ENCODE results near the gene CUL7.
A peak's percentile ranks its signal among the peaks of the same experiment; 100 is the strongest.

The CUL7 gene

DNA sequence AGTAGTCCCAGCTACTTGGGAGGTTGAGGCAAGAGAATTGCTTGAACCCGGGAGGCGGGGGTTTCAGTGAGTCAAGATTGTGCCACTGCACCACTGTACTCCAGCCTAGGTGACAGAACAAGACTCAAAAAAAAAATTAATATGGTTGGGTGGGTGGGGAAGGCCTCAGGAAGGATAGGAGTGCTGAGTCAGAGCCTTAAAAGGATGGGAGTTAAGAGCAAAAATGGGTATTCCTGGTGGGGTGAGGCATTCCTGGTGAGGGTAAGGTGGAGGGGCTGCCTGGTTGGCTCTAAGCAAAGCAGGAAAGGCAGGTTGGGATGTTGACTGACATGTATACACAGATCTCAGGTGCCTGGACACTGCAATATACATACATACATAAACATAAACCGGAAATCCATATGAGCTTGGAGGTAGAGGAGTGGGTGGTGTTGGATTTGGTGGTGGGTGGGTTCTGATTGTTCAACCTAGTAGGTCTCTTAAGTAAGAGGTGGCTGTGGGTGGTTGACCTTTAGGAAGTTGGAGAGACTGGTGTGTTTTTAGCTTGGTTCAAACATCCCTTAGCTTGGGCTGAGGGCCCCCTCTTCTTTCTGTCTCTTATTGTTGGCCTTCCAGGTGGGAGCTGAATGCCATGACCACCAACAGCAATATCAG lies 33.5 kb downstream of the CUL7 start:
- H3K27ac Mint-ChIP-seq: peak overlapping the region; percentile 81
- no peaks in the 10 kb centered on the region for H3K9me3 Mint-ChIP-seq (ENCODE audit: low read depth)
- H3K4me1 Mint-ChIP-seq (ENCODE audit: low read depth): peaks cover 44% of the 10 kb centered on the region
- H3K4me3 Mint-ChIP-seq: peak overlapping the region; percentile 82
- peaks cover 4% of the 10 kb centered on the region for H3K36me3 Mint-ChIP-seq
- no peaks in the 10 kb centered on the region for H3K27me3 Mint-ChIP-seq

DNA sequence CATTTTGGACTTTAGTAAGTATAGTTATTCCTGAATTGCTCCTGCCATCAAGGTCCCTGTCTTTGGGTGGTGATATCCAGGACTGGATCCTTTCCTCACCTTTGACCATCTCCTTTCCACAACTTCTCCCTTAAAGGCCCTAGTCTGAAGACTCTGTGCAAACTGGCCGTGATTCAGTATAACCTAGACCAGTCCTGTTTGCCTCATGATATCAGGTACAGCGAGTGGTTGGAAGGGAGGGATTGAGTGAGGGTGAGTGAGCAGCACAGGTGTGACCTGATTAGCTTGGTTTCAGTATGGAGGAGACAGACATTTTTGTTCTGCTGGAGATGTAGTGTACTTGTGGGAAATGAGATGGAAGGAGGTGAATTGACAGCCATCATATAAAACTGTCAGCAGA lies 34.5 kb downstream of the CUL7 start:
- H3K27ac Mint-ChIP-seq: peak overlapping the region; percentile 65
- no peaks in the 10 kb centered on the region for H3K27me3 Mint-ChIP-seq
- H3K4me1 Mint-ChIP-seq (ENCODE audit: low read depth): peaks cover 46% of the 10 kb centered on the region
- H3K36me3 Mint-ChIP-seq: peaks cover 4% of the 10 kb centered on the region
- no peaks in the 10 kb centered on the region for H3K9me3 Mint-ChIP-seq (ENCODE audit: low read depth)
- H3K4me3 Mint-ChIP-seq: peak overlapping the region; percentile 8

DNA sequence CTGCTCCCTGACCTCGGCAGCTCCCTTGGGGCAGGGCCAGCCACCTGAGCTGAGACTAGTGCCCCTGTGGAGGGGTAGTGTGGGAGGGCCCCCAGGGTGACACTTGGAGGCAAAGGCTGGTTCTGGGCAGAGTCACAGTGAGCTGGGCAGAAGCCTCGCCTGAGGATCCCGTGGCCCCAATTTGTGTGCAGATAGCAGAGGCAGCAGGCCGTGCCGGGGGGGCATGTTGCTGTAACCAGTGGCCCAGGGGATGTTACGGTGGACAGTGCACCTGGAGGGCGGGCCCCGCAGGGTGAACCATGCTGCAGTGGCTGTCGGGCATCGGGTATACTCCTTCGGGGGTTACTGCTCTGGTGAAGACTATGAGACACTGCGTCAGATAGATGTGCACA lies 36.7 kb downstream of the CUL7 start:
- Mint-ChIP-seq H3K9me3 (ENCODE audit: low read depth) (no peaks in the 10 kb centered on the region), H3K27me3 (no peaks in the 10 kb centered on the region), H3K27ac (peak overlapping the region; percentile 5), H3K4me1 (ENCODE audit: low read depth) (peaks cover 55% of the 10 kb centered on the region), H3K36me3 (peaks cover 4% of the 10 kb centered on the region), H3K4me3 (no peak overlapping the region)

DNA sequence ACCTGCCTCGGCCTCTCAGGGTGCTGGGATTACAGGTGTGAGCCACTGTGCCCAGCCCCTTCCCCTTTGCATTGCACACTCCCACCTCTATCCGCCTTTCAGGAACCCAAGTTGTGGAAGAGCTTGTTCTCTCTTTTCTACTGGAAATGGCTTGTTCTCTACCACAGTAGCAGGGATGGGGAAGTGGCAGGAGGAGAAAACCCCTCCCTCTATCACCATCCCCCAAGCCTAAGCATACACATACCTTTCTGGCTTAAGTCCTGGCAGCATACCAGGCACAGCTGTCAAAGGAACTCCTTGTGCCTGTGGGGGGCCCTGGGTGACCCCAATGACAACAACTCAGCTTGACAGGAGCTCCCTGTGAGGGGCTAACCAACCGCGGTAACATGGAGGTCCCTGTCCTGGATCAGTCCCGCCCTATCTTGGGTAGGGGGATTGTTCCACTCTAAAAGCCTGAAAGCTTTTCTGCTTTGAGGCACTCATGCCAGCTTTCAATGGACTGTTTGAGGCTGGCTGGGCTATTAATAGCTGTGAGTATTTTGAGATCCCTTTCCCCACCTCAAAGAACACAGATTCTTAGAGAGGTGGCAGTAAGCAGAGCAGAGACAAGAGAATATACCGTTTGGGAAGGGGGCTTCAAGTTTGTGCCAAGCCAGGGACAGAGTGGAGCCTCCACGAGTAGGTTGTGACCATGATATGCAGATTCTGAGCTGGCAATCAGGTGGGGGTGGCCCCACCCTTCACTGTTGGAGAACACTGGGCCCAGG lies 37.3 kb downstream of the CUL7 start:
- Mint-ChIP-seq H3K4me3 (peak overlapping the region; percentile 49), H3K4me1 (ENCODE audit: low read depth) (peaks cover 58% of the 10 kb centered on the region), H3K9me3 (ENCODE audit: low read depth) (no peaks in the 10 kb centered on the region), H3K27ac (peak overlapping the region; percentile 50), H3K27me3 (no peaks in the 10 kb centered on the region), H3K36me3 (peaks cover 4% of the 10 kb centered on the region)

DNA sequence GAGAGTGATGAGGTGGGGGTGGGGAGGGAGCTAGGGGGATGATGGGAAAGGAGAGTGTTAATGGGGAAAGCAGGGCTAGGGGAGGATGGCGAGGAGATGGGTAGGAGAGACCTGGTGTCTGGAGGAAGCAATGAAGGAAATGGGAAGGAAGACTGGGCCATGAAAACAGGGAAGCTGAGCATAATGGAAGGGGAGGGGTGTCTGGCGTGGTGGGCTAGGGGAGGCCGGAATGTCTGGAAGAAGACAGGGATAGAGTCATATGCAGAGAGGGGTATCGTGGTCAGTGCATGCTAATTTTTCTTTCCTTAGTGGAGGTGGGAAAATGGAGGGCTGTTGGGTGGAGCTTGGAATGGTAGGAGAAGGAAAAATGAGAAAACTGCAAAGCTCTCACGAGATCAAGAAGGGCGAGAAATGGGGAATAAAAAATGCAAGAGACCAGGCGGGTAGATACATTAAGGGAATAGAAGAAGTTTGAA lies 39.2 kb downstream of the CUL7 start:
- Mint-ChIP-seq H3K36me3 (peaks cover 4% of the 10 kb centered on the region), H3K27me3 (no peaks in the 10 kb centered on the region), H3K27ac (peak overlapping the region; percentile 89), H3K4me1 (ENCODE audit: low read depth) (peaks cover 54% of the 10 kb centered on the region), H3K4me3 (peak overlapping the region; percentile 92), H3K9me3 (ENCODE audit: low read depth) (no peaks in the 10 kb centered on the region)

DNA sequence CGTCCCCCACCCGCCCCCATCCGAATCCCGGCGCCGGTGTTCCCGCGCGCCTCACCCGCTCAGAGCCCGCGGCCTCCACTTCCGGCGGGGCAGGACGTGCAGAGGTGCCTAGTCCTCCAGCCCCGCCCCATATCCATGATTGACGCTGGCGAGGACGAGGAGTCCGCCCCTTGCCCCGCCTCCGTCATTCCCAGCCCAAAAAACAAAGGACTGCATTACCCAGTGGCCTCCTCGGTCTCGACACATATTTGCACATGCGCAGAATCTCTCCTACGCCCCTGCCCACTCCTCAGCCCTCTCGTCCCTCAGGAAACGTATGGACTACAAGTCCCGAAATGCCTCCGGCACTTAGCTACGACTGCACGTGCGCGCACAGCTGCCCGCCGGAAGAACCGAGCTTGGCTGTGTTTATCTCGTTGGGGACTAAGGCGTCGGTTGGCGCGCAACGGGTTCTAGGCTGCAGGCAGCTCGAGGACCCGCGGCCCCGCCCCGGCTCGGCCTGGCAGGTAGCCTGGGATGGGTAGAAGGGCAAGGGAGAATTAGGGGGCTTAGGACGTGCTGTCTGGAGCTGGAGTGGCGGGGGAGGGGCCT lies 39.7 kb downstream of the CUL7 start, which contains the start of the genes KLHDC3 and MEA1:
Gene KLHDC3, plus strand, starts transcription at position 407 of the 591 bp plus-strand sequence. CDS start 2,944 bp downstream, outside the sequence.
Gene MEA1, minus strand, starts transcription at position 104 of the 591 bp plus-strand sequence. CDS start 133 bp downstream, outside the sequence.
- H3K4me1 Mint-ChIP-seq (ENCODE audit: low read depth): peaks cover 51% of the 10 kb centered on the region
- H3K36me3 Mint-ChIP-seq: peaks cover under 1% of the 10 kb centered on the region

DNA sequence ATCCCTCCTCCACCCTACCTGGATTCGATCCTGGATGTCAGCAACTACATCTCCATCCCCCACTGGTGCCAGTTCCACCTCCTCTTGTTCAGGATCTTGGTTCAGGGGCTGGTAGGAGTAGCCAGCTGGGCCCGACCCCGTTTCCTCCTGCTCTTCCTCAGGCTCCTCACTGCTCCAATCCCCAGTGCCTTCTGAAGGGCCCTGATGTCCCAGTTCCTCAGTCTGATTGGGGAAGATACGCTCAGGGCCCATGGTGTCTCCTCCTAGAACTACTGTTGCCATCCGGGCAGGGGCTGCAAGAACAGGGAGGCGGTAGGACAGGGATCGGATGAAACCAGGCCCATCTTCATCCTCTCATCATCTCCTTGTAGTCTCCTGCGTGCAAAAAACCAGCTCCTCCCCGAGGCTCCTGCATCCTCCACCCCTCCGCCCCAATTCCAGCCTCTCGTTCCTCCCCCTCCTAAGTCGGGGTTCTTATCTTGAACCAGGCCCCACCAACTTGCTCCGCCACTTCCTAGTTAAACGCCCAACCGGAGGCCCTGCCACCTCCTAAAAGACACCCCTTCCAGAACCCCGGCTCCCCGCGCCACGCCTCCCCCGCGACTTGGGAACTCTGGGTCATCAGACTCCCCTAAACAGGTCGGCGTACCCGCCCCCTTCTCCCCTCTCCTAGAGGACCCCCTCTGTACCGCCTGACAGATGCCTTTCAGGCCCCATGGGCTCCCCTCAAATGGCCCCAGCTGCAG lies 40.4 kb downstream of the CUL7 start:
- H3K36me3 Mint-ChIP-seq: no peaks in the 10 kb centered on the region
- H3K4me1 Mint-ChIP-seq (ENCODE audit: low read depth): peaks cover 51% of the 10 kb centered on the region
- H3K4me3 Mint-ChIP-seq: peak overlapping the region; percentile 92
- no peaks in the 10 kb centered on the region for H3K27me3 Mint-ChIP-seq
- peak overlapping the region; percentile 89 for H3K27ac Mint-ChIP-seq
- no peaks in the 10 kb centered on the region for H3K9me3 Mint-ChIP-seq (ENCODE audit: low read depth)

More for the DNA sequence above, 39.7 kb downstream of the CUL7 start, which contains the start of the genes KLHDC3 and MEA1:
- Mint-ChIP-seq H3K27ac (peak within 1 kb of the TSS; percentile 89), H3K9me3 (ENCODE audit: low read depth) (no peaks in the 10 kb centered on the region), H3K27me3 (no peaks in the 10 kb centered on the region), H3K4me3 (peak within 1 kb of the TSS; percentile 92)

DNA sequence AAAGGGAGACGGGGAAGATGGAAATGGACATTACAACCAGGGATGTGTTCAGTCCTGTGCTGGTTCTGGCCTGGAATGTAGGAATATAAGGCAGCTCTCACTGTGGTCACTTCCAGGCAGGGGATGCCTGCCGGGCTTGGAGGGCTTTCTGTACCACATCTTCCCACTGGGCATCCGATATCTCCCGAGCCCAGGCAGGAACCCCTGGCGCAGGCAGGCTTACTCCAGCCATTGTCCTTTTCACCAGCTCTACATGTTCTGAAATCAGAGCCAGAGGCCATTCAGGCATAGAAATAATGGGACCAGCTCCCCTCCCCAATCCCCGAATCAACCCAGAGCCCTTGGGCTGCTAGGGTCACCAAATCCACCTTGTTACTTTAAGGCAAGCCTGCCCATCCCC lies 41.3 kb downstream of the CUL7 start:
- Mint-ChIP-seq H3K27ac (peak overlapping the region; percentile 89), H3K4me3 (peak overlapping the region; percentile 92), H3K27me3 (no peaks in the 10 kb centered on the region), H3K36me3 (no peaks in the 10 kb centered on the region), H3K4me1 (ENCODE audit: low read depth) (peaks cover 46% of the 10 kb centered on the region), H3K9me3 (ENCODE audit: low read depth) (no peaks in the 10 kb centered on the region)

DNA sequence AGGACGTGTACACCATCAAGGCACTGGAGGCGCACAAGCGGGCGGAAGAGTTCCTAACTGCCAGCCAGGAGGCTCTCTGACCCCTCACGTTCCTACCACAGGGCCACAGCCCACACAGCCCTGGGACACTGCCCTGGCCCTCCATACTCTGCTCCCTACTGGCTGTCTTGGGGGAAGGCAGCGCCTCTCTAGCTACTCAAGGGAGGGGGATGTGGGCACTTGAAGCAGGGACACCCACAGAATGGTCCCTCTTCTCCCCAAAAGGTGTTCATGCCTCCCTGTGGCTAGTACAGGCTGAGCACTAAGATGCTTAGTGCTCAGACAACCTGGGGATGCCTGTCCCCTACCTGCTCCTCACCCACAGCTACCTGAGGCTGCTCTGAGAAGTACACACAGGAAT lies 42.4 kb downstream of the CUL7 start:
- Mint-ChIP-seq H3K4me3 (peak overlapping the region; percentile 92), H3K9me3 (ENCODE audit: low read depth) (no peaks in the 10 kb centered on the region), H3K27ac (no peak overlapping the region), H3K27me3 (no peaks in the 10 kb centered on the region), H3K36me3 (no peaks in the 10 kb centered on the region), H3K4me1 (ENCODE audit: low read depth) (peaks cover 42% of the 10 kb centered on the region)

DNA sequence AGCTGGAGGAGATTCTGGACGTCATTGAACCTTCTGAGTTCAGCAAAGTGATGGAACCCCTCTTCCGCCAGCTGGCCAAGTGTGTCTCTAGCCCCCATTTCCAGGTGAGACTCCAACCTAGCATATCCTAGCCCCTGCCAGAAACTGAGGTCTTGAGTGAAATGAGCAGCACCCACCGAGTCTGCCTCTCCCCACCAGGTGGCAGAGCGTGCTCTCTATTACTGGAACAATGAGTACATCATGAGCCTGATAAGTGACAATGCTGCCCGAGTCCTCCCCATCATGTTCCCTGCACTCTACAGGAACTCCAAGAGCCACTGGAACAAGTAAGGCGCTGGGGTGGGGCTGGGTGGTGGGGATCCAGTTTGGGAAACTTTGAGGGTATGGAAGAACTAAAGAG lies 44.5 kb downstream of the CUL7 start:
- Mint-ChIP-seq H3K4me1 (ENCODE audit: low read depth) (peaks cover 27% of the 10 kb centered on the region), H3K36me3 (peaks cover 2% of the 10 kb centered on the region), H3K4me3 (no peak overlapping the region), H3K9me3 (ENCODE audit: low read depth) (no peaks in the 10 kb centered on the region), H3K27ac (peak overlapping the region; percentile 22), H3K27me3 (no peaks in the 10 kb centered on the region)

DNA sequence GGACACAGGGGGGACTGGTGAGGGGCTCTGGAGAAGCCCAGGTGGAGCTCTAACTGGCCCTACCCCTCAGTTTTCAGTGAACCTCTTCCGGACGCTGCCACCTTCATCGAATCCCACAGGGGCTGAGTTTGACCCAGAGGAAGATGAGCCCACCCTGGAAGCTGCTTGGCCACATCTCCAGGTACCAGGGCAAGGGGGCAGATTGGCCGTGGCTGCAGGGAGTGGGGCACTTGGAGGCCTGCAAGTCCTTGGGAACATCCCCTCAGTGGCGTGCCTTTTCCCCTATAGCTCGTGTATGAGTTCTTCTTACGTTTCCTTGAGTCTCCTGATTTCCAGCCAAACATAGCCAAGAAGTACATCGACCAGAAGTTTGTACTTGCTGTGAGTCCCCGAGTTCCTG lies 46.5 kb downstream of the CUL7 start:
- peaks cover 9% of the 10 kb centered on the region for H3K4me1 Mint-ChIP-seq (ENCODE audit: low read depth)
- H3K27me3 Mint-ChIP-seq: no peaks in the 10 kb centered on the region
- no peak overlapping the region for H3K27ac Mint-ChIP-seq
- H3K36me3 Mint-ChIP-seq: peaks cover 2% of the 10 kb centered on the region
- no peaks in the 10 kb centered on the region for H3K9me3 Mint-ChIP-seq (ENCODE audit: low read depth)
- H3K4me3 Mint-ChIP-seq: no peak overlapping the region

DNA sequence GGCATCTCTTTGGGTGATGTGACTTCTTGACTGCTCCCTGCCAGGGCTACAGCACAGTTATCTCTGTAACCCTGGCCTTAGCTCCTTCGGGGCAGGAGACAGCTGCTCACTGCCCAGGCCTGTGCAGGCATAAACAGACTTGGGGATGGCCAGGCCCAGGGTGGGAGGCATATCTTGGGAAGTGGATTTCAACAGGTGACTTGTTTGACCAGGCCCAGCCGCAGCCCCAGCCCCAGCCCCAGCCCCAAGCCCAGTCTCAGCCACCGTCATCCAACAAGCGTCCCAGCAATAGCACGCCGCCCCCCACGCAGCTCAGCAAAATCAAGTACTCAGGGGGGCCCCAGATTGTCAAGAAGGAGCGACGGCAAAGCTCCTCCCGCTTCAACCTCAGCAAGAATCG lies 47.4 kb downstream of the CUL7 start:
- Mint-ChIP-seq H3K9me3 (ENCODE audit: low read depth) (no peaks in the 10 kb centered on the region), H3K4me1 (ENCODE audit: low read depth) (peaks cover 2% of the 10 kb centered on the region), H3K4me3 (no peak overlapping the region), H3K27me3 (no peaks in the 10 kb centered on the region), H3K27ac (no peak overlapping the region), H3K36me3 (peaks cover 2% of the 10 kb centered on the region)

DNA sequence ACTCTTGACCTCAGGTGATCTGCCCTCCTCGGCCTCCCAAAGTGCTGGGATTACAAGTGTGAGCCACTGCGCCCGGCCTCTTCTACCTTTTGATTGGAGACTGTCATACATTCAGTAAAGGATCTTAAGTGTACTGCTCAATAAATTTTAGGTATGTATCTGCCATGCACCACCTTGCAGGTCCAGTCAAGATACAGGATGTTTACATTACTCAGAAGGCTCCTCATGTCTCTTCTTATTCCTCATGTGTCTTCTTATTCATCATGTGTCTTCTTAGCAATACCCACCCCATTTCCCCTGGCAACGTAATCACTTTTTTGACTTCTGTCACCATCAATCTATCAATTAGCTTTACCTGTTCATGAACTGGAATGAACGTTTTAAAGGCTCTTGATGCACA lies 47.8 kb downstream of the CUL7 start:
- peaks cover 2% of the 10 kb centered on the region for H3K36me3 Mint-ChIP-seq
- no peak overlapping the region for H3K27ac Mint-ChIP-seq
- peaks cover 2% of the 10 kb centered on the region for H3K4me1 Mint-ChIP-seq (ENCODE audit: low read depth)
- H3K9me3 Mint-ChIP-seq (ENCODE audit: low read depth): no peaks in the 10 kb centered on the region
- no peak overlapping the region for H3K4me3 Mint-ChIP-seq
- no peaks in the 10 kb centered on the region for H3K27me3 Mint-ChIP-seq

DNA sequence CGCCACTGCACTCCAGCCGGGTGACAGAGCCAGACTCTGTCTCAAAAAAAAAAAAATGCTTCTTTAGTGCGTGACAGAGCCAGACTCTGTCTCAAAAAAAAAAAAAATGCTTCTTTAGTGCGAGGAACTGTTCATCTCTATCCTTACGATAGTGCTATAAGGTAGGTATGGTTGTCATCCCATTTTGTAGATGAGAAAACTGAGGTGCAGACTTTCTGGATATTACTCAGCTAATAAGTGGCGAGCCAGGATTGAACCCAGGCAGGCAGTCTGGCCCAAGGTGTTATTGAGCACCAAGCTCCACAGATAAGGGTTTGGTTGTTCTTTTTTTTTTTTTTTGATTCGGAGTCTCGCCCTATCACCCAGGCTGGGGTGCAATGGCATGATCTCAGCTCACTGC lies 51.8 kb downstream of the CUL7 start:
- H3K4me1 Mint-ChIP-seq (ENCODE audit: low read depth): peaks cover 3% of the 10 kb centered on the region
- H3K36me3 Mint-ChIP-seq: peaks cover 2% of the 10 kb centered on the region

More for the DNA sequence above, 51.8 kb downstream of the CUL7 start:
- Mint-ChIP-seq H3K27ac (no peak overlapping the region), H3K9me3 (ENCODE audit: low read depth) (no peaks in the 10 kb centered on the region), H3K27me3 (no peaks in the 10 kb centered on the region), H3K4me3 (no peak overlapping the region)

Measured in activated naive CD8-positive, alpha-beta T cell (primary cell).